Stimulated activated naive CD4-positive, alpha-beta T cell (primary cell): Measurements from ENCODE around the gene PERM1.

Experiments used
- DNase-seq, 6 experiments: peaks; one replicate each; lab custom pipeline; 2025; lab: John Stamatoyannopoulos, UW

The PERM1 gene

DNA sequence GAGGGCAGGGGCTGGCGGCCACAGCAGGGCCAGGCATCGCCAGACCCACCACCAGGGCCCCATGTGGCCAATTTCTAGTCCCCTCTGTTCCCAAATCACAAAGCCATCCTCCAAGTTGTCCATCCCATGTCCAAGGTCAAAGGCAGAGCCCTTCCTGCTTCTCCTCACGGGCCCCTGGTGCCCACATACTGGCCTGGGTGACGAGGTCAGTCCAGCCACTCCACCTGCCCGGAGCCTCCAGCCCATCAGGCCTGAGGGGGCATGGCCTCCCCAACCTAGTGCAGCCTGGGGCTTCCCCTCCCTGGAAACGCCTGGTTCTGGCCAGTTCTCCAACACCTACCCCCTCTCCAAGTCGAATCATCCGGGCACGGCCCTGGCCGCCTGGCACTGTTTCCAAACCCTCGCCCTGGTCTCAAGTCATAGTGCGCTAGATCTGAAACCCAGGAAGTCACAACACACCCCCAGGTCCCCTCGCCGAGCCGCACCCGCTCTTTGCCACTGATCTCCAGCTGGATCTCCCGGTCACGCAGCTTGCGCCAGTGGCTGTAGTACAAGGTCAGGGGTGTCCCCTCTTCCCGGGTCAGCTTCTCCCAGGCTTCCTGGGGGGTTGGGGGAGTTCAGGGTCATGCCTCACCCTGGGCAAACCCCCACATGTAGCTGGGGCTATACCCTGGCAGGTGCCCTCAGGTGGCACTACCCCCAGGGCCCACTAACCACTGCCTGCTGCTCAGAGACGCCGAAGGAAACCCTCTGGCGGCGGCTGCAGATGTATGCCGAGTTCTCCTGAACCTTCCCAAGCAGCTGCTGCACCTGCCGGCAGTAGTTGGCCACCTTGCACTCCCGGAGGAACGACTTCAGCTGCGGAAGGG, 36.0 kb downstream of the PERM1 start:
- DNase-seq = no peak

DNA sequence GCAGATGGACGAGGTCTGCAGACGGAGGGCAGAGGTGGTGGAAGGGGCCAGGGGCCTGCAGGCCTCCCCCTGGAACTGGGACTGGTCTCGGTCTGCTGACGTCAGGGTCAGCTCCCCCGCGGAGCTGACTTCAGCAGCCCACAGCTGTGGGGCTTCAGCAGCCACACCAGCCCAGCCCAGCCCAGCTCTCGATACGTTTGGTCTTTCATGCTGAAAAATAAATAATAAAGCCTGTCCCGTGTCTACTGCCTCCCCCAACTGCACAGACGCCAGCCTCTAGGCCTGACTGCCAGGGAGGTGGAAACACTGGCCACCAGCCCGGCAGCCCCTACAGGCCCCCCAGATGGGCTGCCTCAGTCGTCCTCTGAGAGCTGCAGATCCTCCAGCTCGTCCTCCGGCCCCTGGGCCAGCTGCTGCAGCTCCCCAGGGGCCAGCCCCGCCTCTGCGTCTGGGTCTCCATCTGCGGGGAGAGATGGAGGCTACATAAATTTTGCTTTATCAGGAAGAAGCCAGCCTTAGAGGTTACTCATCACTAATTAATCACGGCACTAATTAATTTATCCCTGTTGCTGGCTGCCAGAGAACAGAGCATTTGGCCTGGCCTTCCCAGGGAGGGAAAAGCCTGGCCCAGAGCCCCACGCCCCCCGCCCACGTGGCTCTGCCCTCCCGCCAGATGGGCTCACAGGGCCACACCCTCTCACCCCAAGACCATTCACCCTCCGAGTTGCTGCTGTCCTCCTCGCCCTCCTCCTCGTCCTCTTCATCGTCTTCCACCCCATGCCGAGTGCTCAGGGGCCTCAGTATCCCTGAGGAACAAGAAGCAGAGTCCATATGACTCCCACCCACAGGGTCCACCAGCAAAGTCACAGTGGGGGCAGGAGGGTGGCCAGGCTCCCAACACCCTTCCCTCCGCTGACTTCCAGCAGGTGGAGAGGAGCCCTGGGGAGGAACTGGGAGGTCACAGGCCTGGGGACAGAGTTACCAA, 37.3 kb downstream of the PERM1 start:
- DNase-seq = no peak

DNA sequence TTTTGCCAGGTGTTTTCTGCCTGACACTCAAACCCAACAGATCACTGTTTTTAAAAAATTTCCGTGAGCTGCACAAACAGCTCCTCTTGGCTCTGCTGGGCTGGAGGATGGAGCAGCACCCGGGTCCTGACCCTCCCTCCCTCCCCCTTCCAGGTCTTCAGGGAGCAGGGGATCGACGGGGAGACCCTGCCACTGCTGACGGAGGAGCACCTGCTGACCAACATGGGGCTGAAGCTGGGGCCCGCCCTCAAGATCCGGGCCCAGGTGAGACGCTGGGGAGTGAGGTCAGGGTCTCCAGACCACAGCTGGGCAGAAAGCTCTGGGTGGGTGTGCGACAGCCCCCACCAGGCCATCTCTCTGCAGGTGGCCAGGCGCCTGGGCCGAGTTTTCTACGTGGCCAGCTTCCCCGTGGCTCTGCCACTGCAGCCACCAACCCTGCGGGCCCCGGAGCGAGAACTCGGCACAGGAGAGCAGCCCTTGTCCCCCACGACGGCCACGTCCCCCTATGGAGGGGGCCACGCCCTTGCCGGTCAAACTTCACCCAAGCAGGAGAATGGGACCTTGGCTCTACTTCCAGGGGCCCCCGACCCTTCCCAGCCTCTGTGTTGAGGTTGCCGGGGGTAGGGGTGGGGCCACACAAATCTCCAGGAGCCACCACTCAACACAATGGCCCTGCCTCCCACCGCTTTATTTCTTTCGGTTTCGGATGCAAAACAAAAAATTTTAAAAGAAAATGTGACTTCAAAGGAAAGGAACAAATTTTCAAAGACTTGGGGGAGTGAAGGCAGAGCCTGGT, 38.1 kb downstream of the PERM1 start:
- no peak for DNase-seq

DNA sequence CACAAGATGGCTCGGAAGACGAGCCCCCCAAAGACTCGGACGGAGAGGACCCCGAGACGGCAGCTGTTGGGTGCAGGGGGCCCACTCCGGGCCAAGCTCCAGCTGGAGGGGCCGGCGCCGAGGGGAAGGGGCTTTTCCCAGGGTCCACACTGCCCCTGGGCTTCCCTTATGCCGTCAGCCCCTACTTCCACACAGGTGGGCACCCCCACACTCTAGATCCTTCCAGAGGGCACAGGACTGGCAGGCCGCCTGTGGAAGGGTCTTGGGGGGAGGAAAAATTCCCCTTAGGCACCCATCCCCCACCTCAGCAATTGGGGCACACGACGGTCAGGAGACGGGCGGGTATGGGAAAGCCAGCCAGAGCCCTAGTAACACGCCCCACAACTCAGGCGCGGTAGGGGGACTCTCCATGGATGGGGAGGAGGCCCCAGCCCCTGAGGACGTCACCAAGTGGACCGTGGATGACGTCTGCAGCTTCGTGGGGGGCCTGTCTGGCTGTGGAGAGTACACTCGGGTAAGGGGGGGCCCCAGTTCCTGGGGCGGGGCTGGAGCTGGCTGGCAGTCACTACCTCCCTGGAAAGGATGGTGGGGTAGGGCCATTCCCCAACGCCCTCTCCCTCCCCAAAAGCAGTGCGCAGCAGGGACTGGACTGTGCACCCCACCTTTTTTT, 38.9 kb downstream of the PERM1 start:
- DNase-seq = no peak

DNA sequence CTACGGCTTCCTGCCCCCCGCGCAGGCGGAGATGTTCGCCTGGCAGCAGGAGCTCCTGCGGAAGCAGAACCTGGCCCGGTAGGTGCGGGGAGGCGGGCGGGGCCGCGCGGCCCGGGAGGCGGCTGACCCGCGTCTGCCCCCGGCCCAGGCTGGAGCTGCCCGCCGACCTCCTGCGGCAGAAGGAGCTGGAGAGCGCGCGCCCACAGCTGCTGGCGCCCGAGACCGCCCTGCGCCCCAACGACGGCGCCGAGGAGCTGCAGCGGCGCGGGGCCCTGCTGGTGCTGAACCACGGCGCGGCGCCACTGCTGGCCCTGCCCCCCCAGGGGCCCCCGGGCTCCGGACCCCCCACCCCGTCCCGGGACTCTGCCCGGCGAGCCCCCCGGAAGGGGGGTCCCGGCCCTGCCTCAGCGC, 39.5 kb downstream of the PERM1 start:
- no peak for DNase-seq

DNA sequence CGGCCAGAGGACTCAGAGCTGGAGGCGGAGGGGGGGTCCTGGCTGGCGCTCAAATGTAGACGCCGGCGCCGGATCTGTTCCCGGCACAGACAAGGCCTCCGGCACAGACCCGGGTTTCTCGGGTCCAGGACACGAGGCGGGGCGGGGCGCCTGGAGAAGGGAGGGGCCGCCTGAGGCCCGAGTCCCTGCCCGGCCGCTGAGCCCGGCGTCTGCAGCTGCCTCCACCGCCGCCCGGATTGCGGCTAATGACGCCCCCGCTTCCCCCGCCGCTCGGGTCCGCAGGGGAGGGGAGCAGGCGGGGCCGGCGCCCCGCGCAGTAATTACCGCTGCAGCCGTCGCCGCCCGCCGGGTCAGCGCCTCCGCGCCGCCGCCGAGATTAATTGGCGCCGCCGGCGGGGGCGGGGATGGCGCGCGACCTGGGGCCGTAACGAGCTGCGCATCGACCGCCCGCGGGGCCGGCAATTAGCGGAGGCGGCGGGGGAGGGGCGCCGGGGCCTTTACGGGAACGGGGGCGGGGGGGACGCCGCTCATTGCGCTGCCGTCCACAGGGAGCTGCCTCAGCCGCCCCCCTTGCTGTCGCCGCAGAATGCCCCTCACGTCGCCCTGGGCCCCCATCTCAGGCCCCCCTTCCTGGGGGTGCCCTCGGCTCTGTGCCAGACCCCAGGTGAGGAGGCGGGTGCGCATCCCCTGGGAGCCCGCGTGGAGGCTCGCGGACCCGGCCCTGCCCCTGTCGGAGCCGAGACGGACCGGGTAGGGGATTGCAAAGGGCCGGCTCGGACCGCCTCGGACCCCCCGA, 40.1 kb downstream of the PERM1 start:
- DNase-seq = no peak

DNA sequence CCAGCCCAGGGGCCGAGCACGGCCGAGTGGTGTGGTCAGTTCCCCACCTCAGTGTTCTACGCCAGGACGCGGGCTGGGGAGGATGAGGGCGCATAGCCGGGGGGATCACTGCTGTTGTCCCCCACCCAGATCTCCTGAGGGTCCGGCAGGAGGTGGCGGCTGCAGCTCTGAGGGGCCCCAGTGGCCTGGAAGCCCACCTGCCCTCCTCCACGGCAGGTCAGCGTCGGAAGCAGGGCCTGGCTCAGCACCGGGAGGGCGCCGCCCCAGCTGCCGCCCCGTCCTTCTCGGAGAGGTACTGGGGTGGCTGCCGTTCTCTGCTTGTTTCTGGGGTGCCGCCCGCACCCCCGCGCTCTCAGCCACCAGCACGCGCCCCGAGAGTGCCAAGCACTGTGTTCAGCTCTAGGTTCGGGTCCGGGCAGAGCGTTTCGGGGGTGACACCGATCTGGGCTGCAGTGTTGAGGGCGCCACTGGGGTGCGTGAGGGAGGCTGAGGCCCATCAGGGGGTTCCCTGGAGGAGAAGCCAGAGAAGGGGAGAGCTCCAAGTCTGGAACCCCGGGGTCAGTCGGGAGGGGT, 40.8 kb downstream of the PERM1 start:
- DNase-seq = peak in 2 of 6 experiments; percentile 20 to 27

DNA sequence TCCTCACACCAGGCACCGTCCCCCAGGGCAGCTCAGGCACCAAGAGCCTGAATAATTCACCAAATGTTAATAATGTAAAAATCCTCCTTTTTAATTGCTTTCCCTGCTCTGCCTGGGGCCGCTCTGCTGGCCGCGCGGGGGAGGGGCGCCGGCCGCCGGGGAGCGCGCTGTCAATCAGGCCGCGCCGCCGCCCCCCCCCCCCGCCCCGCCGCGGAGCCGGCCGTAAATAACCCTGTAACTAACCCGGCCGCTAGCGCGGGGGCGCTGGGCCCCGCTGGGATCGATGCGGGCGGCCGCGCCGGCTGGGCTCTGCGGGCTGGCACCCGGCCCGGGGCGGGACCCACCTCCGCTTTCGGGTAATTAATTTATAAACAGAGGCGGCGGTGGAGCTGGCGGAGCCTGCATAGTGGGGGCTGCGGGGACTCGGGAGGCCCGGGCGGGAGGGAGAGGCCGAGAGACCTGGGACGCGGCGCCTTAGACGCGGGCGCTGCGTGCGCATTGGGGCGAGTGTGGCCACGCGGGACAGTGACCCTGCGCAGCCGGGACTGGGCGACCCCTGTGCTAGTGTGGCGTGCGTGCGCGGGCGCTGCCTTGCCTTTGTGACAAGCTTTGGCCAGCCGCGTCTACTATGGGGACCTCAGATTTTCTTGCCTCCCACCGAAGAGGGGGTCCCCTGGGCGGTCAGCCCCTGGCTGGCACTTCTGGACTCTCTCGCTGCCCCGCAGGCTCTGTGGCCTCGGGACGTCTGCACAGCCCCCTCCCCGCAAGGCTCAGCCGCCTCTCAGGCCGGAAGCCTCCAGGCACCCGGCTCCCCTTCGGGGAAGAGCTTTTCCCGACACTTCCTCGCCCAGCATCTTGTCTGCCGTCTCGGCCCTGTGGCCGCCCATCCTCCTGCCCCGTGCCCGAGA, 41.5 kb downstream of the PERM1 start:
- DNase-seq = peak in 2 of 6 experiments; percentile 26 to 49

DNA sequence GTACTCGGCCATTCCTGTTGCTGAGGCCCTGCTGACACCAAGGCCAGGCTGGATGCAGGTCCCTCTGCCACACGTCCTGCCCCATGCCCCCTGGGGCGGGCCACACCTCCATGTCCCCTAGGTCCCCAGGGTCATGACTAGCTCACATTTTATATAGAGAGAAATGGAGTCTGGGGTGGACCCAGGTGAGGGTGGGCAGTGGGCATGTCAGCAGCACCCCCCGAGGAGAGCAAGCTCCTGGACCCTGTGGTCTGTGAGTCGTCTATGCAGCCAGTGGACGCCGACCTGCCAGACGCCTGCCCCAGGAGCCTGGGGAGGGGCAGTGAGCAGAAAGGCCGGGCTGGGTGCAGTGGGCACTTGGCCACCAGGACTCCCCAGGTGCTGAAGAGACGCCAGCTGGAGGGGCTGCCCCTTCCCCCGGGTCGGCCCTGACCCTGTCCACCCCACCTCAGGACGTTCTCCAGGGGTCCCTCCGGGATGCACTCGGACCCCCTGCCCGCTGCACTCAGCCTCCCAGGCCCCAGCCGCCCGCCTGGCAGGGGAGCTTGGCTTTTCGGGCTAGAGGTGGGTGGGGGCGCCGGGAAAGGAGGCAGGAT, 42.3 kb downstream of the PERM1 start:
- no peak for DNase-seq

DNA sequence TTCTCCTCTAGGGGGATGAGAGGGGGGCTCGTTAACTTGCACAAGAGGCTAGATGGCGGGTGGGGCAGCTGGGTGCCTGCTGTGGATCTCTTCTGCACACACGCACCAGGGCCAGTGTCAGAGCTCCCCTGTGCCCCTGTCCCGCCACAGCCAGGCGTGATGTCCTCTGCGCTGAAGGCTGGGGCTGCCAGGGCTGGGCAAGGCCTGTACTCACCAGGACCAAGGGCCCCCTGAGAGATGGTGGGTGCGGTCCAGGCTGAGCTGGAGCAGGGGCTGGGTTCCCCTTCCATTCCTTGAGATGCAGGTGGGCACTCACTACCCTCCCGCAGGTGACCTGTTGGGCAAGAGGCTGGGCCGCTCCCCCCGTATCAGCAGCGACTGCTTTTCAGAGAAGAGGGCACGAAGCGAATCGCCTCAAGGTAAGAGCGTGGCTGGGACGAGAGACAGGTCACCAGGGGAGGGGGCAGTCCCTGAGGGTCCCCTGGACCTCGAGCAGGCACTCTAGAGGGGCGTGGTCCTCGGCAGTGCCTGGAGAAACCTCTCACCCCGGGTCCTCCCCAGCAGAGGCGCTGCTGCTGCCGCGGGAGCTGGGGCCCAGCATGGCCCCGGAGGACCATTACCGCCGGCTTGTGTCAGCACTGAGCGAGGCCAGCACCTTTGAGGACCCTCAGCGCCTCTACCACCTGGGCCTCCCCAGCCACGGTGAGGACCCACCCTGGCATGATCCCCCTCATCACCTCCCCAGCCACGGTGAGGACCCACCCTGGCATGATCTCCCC, 43.0 kb downstream of the PERM1 start:
- no peak for DNase-seq

DNA sequence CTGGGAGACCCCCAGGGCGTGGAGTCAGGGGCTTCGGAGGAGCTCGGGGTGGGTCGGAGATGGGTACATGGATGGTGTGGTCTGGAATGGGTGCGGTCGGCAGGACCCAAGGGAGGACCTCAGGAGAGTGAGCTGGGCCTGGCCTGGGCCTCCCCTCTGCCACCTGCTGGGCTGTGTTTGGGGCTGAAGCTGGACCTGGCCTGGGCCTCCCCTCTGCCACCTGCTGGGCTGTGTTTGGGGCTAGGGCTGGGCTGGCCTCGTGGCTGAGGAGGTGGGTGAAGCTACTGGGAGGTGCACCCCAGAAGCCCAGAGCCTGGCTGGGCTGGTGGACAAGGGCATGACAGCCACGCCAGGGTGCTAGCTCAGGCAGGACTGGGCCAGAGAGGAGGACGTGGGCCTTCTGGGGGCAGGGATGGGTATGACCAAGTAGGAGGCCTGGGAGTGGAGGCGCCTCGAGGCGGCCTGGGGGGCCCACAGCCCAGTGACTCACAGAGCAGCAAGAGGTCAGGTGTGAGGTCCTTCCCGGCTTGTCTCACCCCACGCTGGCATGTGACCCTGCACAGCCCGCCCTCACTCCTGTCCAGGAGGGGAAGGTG, 43.7 kb downstream of the PERM1 start:
- no peak for DNase-seq

DNA sequence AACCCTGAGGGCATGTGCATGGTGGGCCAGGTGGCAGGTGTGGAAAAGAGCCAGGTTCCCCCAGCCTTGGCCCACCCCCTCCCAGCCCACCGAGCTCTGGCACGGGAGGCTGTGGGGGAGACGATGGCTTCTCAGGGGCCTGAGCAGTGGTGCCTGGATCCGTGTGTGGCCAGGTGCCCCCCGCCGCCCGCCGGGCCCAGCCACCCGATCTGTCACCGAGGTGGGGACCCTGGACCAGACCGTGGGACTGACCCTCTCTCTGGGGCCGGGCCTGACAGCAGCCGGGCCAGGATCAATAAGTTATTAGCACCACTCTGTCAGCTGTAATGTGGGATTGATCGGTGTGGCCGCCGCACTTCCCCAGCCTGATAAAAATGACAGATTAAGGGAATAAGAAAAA, 44.4 kb downstream of the PERM1 start:
- no peak for DNase-seq

DNA sequence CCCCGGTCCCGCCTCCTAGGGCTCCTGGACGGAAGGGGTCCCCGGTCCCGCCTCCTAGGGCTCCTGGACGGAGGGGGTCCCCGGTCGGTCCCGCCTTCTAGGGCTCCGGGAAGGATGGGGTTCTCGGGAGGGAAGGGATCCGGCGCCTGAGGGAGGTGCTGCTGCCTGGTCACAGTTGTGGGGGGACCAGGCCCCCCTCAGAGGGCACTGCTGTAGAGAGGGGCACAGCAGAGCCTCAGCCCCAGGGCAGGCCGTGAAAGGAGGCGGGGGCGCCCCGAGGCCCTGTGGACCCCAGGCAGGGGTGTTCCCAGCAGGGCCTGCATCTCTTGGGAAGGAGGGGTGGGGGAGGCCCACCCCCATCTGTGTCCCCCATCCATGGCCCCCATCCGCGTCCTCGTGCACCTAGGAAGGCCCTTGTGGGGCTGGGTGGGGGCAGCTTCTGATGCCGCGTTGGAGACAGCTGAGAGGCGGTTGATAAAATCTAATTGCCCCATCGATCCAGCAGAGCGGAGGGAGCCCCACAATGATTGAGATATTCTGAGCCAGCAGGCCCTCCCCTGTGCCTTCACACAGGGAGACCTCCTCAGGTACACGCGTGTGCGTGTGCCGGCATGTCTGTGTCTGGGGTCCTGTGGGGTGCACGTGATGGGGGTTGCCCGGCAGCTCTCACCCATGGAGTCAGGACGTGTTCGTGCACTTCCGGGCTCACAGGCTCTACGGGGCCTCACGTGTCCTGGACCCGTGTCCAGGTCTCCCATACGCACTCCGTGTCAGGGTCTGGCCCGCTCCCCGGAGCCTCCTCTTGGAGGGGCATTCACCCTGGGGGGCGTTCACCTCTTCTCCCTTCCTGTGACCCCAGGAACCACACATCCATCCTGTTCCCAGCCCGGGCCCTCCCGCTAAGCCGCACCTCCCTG, 45.3 kb downstream of the PERM1 start:
- DNase-seq = no peak

DNA sequence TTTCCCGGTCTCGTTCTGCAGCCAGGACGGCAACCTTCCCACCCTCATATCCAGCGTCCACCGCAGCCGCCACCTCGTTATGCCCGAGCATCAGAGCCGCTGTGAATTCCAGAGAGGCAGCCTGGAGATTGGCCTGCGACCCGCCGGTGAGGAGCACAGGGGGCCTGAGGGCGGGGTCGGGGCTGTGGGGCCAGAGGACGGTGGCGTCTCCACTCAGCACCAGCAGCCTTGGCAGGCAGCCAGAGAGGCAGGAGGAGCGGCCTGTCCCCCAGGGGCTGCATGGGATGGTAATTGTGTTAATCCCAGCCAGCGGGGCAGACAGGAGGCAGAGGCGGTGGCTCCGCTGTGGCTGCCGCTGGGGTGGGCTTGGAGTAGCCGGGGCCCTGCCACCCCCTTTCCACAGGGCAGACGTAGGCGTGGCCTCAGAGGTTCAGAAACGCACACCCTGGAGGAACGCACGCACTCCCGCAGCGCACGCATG, 46.1 kb downstream of the PERM1 start:
- no peak for DNase-seq

DNA sequence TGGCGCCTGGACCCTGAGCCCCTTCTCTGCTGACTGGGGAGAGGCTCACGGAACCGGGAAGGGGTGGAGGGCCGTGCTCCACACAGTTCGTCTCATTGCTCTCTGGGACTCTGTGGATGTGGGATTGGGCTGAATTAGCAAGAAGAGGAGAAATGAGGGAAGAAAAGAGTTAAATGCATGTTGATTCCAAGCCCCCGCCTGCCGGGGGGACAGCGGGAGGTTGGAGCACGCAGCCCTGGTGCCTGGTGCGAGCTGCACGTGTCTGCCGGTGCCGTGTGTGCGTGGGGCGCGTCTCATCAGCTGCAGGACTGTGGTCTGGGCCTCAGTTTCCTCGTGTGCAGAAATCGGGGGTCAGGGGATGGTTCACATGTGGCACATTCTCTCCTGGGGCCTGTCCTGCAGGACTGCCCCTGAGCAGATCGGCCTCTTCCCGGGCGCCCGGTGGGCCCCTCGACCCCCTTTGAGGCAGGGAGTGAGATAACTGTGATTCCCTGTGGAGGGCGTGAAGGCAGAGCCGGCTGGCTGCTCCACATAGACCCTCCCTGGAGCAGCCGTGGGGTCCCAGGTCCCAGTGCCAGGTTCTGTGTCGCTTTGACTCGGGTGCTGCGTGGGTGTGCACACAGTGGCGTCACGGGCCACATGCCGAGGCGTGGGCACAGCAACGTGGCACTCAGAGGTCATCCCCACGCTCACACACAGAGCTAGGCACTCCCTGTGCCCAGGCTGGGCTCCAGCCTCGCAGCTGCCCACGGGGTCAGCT, 46.7 kb downstream of the PERM1 start:
- DNase-seq = no peak

DNA sequence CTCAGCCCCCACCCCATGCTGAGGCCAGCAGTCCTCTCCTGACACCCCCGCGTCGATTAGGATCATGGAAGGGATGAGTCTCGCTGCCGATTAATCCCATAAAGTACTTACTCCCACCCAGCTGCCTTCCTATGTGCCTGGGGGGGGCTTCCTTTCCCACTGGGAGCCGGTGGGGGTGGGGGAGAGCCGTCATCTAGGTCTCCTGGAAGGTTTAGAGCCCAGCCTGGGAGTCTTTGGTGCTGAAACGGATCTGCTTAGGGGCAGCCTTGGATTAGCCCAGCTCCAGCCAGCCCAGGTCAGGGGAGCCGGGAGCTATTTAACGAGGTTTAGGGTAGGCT, 48.3 kb downstream of the PERM1 start:
- DNase-seq = no peak
